Fibroblast of lung (primary cell): ENCODE data around the gene FXYD6.
"Not testable (repeated sequence)": the region's sequence is repeated elsewhere in the genome, so short reads cannot be mapped to it uniquely, and the experiment has no call there.

Source experiments
- EZH2 ChIP-seq: IDR thresholded peaks from 2 replicates; pipeline ENCODE4 v1.5.1; 2012; ENCODE audit warnings: low read length, control low read depth, mild to moderate bottlenecking; ENCODE audit errors: missing control alignments
- TF ChIP-seq, protein P1 (sequence below), 2 donors: IDR thresholded peaks in 1 of 2; conservative IDR thresholded peaks in 1 of 2; 1 replicate in 1 of 2; 2 replicates in 1 of 2; pipeline ENCODE4 v1.5.1; 2011 to 2012; ENCODE audit warnings: low read length in 2 of 2, control low read depth in 1 of 2, inconsistent platforms in 1 of 2, low read depth in 1 of 2, mild to moderate bottlenecking in 1 of 2

DNA sequence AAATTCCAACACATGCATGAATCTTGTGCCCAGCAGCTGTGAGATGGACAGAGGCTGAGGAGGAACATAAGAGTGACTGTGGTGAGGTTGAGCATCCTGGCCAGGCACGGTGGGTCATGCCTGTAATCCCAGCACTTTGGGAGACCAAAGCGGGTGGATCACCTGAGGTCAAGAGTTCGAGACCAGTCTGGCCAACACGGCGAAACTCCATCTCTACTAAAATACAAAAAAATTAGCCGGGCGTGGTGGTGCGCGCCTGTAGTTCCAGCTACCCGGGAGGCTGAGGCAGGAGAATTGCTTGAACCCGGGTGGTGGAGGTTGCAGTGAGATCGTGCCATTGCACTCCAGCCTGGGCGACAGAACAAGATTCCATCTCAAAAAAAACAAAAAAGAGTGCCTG lies 10.9 kb downstream of the FXYD6 start:
- TF ChIP-seq, protein P1, sequence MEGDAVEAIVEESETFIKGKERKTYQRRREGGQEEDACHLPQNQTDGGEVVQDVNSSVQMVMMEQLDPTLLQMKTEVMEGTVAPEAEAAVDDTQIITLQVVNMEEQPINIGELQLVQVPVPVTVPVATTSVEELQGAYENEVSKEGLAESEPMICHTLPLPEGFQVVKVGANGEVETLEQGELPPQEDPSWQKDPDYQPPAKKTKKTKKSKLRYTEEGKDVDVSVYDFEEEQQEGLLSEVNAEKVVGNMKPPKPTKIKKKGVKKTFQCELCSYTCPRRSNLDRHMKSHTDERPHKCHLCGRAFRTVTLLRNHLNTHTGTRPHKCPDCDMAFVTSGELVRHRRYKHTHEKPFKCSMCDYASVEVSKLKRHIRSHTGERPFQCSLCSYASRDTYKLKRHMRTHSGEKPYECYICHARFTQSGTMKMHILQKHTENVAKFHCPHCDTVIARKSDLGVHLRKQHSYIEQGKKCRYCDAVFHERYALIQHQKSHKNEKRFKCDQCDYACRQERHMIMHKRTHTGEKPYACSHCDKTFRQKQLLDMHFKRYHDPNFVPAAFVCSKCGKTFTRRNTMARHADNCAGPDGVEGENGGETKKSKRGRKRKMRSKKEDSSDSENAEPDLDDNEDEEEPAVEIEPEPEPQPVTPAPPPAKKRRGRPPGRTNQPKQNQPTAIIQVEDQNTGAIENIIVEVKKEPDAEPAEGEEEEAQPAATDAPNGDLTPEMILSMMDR (conservative IDR thresholded peaks at IDR 0.05 in 1 of 2, IDR thresholded peaks at IDR 0.05 in 1 of 2; ENCODE audit: low read depth in 1 of 2, low read length in 2 of 2), result not testable (repeated sequence)
- TF ChIP-seq EZH2, result not testable (repeated sequence)
